Activated CD4-positive, alpha-beta T cell treated with anti-CD3 and anti-CD28 coated beads, Interleukin-2, amount 10 ng/mL, durations not matched to agents 24 days and 14 days (primary cell): ENCODE measurements around the gene KCNJ9. TPM values are rescaled to one million over a fixed set of nuclear protein-coding genes. Genes with fewer than 3 reads are reported as not detected.

Experiments used
- DNase-seq: peaks from one replicate; pipeline ENCODE4 v3.0.0; 2022
- H3K27ac Mint-ChIP-seq: one replicate; pipeline ENCODE4 v1.8.0; 2022; ENCODE audit warnings: mild to moderate bottlenecking, mixed read lengths
- H3K27me3 Mint-ChIP-seq: one replicate; pipeline ENCODE4 v1.8.0; 2022; ENCODE audit warnings: mixed read lengths
- H3K36me3 Mint-ChIP-seq: one replicate; pipeline ENCODE4 v1.8.0; 2022; ENCODE audit warnings: low read depth, mild to moderate bottlenecking, mixed read lengths
- H3K4me1 Mint-ChIP-seq: one replicate; pipeline ENCODE4 v1.8.0; 2021; ENCODE audit warnings: mixed read lengths
- H3K4me3 Mint-ChIP-seq: one replicate; pipeline ENCODE4 v1.8.0; 2022; ENCODE audit warnings: mild to moderate bottlenecking, moderate library complexity, mixed read lengths
- H3K9me3 Mint-ChIP-seq: one replicate; pipeline ENCODE4 v1.8.0; 2021; ENCODE audit warnings: mixed read lengths
- intact Hi-C: fragments of 100-400 bp; cut with micrococcal nuclease; formaldehyde crosslinking; loops from one replicate; pipeline ENCODE4 v1.15.1; 2023
- total RNA-seq: library from RNA; stranded (reverse); gene quantifications from 2 replicates; pipeline ENCODE4 v1.2.3, GENCODE V29; 2022

KCNJ9 gene
- total RNA-seq, 1 donor from 2014 or later = not detected

- intact Hi-C loops = no loop called here
- no peak for DNase-seq
- peaks cover 46% of the 10 kb centered on the region for H3K27me3 Mint-ChIP-seq
- H3K4me1 Mint-ChIP-seq = no peaks in the 10 kb centered on the region
- H3K4me3 Mint-ChIP-seq = no peak overlapping the region
- no peaks in the 10 kb centered on the region for H3K9me3 Mint-ChIP-seq
- no peak overlapping the region for H3K27ac Mint-ChIP-seq
- H3K36me3 Mint-ChIP-seq = no peaks in the 10 kb centered on the region
Observed at GRCh38 chr1:160056648-160057169, 24.6 kb upstream of the KCNJ9 start.

GRCh38 chr1:160058087-160058486 is 23.3 kb upstream of the KCNJ9 start:
- Mint-ChIP-seq H3K36me3 (no peaks in the 10 kb centered on the region), H3K9me3 (no peaks in the 10 kb centered on the region)

GRCh38 chr1:160061369-160062229 is 19.7 kb upstream of the KCNJ9 start:
- Mint-ChIP-seq H3K9me3 (no peaks in the 10 kb centered on the region), H3K4me3 (no peak overlapping the region), H3K36me3 (no peaks in the 10 kb centered on the region), H3K27ac (no peak overlapping the region), H3K27me3 (peaks cover 28% of the 10 kb centered on the region), H3K4me1 (no peaks in the 10 kb centered on the region)
- no peak for DNase-seq
- intact Hi-C loops = no loop called here

More at GRCh38 chr1:160058087-160058486, 23.3 kb upstream of the KCNJ9 start:
- intact Hi-C loops = no loop called here
- Mint-ChIP-seq H3K27me3 (peaks cover 39% of the 10 kb centered on the region), H3K4me3 (no peak overlapping the region), H3K27ac (no peak overlapping the region), H3K4me1 (no peaks in the 10 kb centered on the region)
- DNase-seq = no peak

- Mint-ChIP-seq H3K4me3 (no peak overlapping the region), H3K9me3 (no peaks in the 10 kb centered on the region), H3K27ac (no peak overlapping the region), H3K36me3 (no peaks in the 10 kb centered on the region), H3K27me3 (peaks cover 31% of the 10 kb centered on the region), H3K4me1 (no peaks in the 10 kb centered on the region)
- intact Hi-C loops = no loop called here
- no peak for DNase-seq
Observed at GRCh38 chr1:160062230-160062532, 19.2 kb upstream of the KCNJ9 start.

- Mint-ChIP-seq H3K4me3 (no peak overlapping the region), H3K27me3 (peaks cover 34% of the 10 kb centered on the region), H3K27ac (no peak overlapping the region), H3K4me1 (no peaks in the 10 kb centered on the region), H3K36me3 (no peaks in the 10 kb centered on the region), H3K9me3 (no peaks in the 10 kb centered on the region)
- DNase-seq = no peak
- intact Hi-C loops = no loop called here
Observed at GRCh38 chr1:160063176-160063575, 18.2 kb upstream of the KCNJ9 start.

GRCh38 chr1:160064164-160064563 is 17.2 kb upstream of the KCNJ9 start:
- intact Hi-C loops = no loop called here
- H3K9me3 Mint-ChIP-seq = no peaks in the 10 kb centered on the region
- H3K27me3 Mint-ChIP-seq = peaks cover 35% of the 10 kb centered on the region

GRCh38 chr1:160064746-160065145 is 16.6 kb upstream of the KCNJ9 start:
- Mint-ChIP-seq H3K9me3 (no peaks in the 10 kb centered on the region), H3K4me1 (peaks cover 2% of the 10 kb centered on the region), H3K27ac (no peak overlapping the region), H3K27me3 (peaks cover 39% of the 10 kb centered on the region), H3K4me3 (no peak overlapping the region), H3K36me3 (no peaks in the 10 kb centered on the region)
- intact Hi-C loops = no loop called here
- no peak for DNase-seq

More at GRCh38 chr1:160064164-160064563, 17.2 kb upstream of the KCNJ9 start:
- Mint-ChIP-seq H3K4me1 (no peaks in the 10 kb centered on the region), H3K4me3 (no peak overlapping the region), H3K27ac (no peak overlapping the region), H3K36me3 (no peaks in the 10 kb centered on the region)
- DNase-seq = no peak

- no peak overlapping the region for H3K27ac Mint-ChIP-seq
- H3K9me3 Mint-ChIP-seq = no peaks in the 10 kb centered on the region
- intact Hi-C loops = no loop called here
- no peak for DNase-seq
- peaks cover 52% of the 10 kb centered on the region for H3K27me3 Mint-ChIP-seq
- no peaks in the 10 kb centered on the region for H3K36me3 Mint-ChIP-seq
- H3K4me1 Mint-ChIP-seq = peaks cover 14% of the 10 kb centered on the region
- no peak overlapping the region for H3K4me3 Mint-ChIP-seq
Observed at GRCh38 chr1:160066829-160067745, 14.3 kb upstream of the KCNJ9 start.

GRCh38 chr1:160068225-160068624 is 13.1 kb upstream of the KCNJ9 start:
- Mint-ChIP-seq H3K9me3 (no peaks in the 10 kb centered on the region), H3K4me3 (no peak overlapping the region), H3K27ac (no peak overlapping the region), H3K36me3 (no peaks in the 10 kb centered on the region), H3K4me1 (peaks cover 14% of the 10 kb centered on the region), H3K27me3 (peaks cover 53% of the 10 kb centered on the region)
- no peak for DNase-seq
- intact Hi-C loops = no loop called here

GRCh38 chr1:160069460-160070231 is 11.7 kb upstream of the KCNJ9 start, which contains the start of gene KCNJ10:
TSS of gene KCNJ10 (minus strand) at chr1:160070160. CDS start at chr1:160042532, 27,628 bp downstream.
- H3K4me1 Mint-ChIP-seq = peaks cover 14% of the 10 kb centered on the region
- H3K36me3 Mint-ChIP-seq = no peaks in the 10 kb centered on the region
- DNase-seq = no peak
- no peak within 1 kb of the TSS for H3K27ac Mint-ChIP-seq
- H3K4me3 Mint-ChIP-seq = peak within 1 kb of the TSS; percentile 80
- peaks cover 55% of the 10 kb centered on the region for H3K27me3 Mint-ChIP-seq
- H3K9me3 Mint-ChIP-seq = no peaks in the 10 kb centered on the region
- intact Hi-C loops = no loop called here

- intact Hi-C loops = no loop called here
- Mint-ChIP-seq H3K4me3 (peak overlapping the region; percentile 80), H3K27me3 (peaks cover 52% of the 10 kb centered on the region), H3K4me1 (peaks cover 14% of the 10 kb centered on the region), H3K9me3 (no peaks in the 10 kb centered on the region), H3K36me3 (no peaks in the 10 kb centered on the region), H3K27ac (no peak overlapping the region)
- DNase-seq = peak; percentile 83
Observed at GRCh38 chr1:160070243-160071163, 10.8 kb upstream of the KCNJ9 start.

GRCh38 chr1:160071289-160071688 is 10.0 kb upstream of the KCNJ9 start:
- intact Hi-C loops = no loop called here
- Mint-ChIP-seq H3K36me3 (no peaks in the 10 kb centered on the region), H3K27ac (no peak overlapping the region), H3K27me3 (peaks cover 48% of the 10 kb centered on the region), H3K4me3 (no peak overlapping the region), H3K9me3 (no peaks in the 10 kb centered on the region), H3K4me1 (peaks cover 14% of the 10 kb centered on the region)
- DNase-seq = no peak
